Iris pigment epithelial cell (primary cell): ENCODE data around the gene NUB1.

Source experiments
- DNase-seq: peaks from one replicate; pipeline ENCODE4 v3.0.0-alpha.2; 2011; ENCODE audit warnings: low read depth

The NUB1 gene

DNA sequence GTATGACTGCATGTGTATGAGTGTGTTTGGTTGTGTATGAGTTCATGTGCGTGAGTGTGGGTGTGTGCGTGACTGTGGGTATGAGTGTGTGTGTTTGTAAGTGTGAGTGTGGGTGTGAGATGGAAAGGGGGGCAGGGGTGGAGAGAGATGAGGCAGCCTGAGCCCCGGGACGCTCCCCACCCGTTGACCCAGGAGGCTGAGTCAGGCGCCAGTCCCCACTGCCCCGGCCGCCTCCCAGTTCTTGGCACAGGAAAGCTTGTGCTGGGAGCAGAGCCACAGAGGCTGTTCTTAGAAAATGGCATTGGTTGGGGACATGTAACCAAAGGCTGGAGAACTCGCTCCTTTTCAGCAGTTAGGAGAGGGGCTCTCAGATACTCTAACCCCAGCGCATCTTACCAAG, 27.8 kb upstream of the NUB1 start:
- DNase-seq: peak; percentile 15

DNA sequence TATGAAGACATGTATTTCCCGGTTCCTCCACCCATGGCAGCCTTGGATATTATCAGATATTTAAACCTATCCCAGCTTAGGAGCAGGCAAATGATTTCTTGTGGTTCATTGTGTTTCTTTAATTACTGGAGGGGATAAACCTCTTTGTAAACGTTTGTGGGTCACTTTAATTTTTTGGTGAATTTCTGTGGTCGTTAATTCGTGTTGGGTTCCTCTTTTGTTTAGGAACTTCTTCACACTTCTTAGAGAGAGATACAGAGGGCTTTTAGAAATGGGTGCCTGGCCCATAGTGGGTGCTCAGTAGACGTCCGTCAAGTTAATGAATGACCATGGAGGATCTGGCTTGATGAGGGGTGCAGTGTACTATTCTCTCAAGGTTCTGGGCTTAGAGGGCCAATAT, 27.2 kb upstream of the NUB1 start:
- DNase-seq: no peak

DNA sequence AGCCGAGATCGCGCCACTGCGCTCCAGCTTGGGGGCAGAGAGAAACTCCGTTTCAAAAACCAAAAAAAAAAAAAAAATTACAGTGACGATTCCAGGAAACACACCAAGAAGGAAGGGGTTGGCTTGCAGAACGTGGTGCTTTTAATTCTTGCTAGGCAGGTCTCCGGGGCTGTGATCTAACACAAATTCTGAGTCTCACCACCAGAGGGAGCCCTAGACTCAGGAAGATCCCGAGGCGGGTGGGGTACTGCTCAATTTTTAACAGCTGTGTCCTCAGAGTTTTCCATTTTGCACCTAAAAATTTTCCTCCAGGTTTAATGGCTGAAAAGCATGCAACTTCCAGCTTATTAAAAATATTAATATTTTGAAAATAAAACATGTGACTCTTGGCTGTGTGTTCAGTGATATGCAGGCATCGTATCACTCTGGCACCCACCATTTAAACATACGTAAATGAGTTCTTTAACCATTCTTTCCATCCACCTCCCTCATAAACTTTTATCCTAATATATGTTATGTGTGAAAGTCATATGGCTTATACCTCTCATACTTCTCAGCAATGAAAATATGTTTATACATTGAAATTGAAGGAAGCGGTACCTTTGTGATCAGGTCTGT, 26.5 kb upstream of the NUB1 start:
- DNase-seq: peak; percentile 53

DNA sequence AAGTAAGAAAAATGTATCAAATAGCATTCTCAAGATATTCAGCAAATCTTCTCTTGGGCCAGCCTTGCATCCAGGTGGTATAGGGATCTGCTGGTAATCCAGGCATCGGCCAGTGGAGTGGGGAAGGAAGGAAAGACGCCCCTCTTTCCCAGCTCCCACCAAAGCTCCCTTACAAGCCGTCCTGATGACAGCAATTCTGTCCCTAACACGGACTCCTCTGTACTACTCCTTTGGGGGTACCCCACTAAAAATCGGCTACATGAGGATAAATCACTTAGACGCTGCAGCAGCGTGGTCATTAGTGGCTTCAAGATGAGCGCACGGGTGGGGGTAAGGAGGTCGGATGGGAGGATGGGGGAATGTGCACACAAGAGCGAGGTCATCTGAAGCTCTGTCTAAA, 24.7 kb upstream of the NUB1 start:
- no peak for DNase-seq

DNA sequence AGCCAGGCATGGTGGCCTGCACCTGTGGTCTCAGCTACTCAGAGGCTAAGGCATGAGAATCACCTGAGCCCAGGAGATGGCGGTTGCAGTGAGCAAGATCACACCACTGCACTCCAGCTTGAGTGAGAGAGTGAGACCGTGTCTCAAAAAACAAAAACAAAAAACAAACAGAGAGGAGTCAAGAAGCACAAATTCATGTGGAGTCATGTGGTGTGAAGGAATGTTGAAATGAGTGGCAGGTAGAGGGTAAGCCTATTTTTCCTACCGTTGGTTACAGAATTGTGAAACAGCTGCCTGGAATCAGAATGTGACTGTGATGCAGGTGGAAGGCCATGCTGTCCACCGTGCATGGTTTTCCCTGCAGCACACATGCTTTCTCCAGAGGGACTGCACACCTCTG, 23.7 kb upstream of the NUB1 start:
- no peak for DNase-seq

DNA sequence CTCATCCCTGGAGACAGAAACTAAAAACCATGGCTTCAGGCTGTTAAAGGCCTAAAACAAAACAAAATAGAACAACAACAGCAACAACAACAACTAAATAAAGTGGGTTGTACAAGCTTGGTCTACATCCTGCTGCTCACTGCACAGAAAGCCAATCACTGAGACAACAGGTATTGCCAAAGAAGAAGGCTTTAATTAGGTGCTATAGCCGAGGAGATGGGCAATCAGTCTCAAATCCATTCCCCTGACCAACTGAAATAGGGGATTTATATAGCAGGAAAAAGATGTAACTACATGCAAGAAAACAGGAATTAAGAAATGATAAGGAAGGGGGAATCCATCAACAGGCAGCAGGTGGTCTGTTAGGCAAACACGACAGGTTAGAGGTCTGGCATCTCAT, 22.4 kb upstream of the NUB1 start:
- DNase-seq: no peak

DNA sequence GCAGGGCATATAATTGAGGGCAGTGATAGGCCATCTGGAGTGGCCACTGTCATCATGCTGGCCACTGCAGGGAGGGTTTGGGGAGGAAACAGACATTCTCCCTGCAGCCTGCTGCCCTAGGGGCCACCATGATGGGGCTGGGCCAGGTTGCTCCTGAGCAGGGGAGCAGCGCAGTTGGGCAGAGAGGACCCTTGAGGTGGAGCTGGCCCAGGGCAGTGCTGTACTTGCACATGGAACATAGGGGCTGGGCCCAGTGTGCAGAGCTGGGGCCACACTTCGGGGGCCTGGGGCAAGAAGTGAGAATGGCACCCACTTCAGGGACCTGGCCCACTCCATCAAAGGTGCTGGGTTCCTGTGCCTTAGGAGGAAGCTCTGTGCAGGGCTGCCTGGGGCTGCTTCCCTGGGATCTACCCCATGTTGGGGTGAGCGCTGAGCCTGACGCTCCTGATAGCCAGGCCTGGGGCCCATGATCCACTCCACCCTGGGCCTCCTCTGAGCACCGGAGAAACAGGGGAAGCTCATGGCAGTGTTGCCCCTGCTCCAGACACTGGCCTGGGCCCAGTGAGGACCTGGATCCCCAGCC, 21.3 kb upstream of the NUB1 start:
- DNase-seq: no peak

DNA sequence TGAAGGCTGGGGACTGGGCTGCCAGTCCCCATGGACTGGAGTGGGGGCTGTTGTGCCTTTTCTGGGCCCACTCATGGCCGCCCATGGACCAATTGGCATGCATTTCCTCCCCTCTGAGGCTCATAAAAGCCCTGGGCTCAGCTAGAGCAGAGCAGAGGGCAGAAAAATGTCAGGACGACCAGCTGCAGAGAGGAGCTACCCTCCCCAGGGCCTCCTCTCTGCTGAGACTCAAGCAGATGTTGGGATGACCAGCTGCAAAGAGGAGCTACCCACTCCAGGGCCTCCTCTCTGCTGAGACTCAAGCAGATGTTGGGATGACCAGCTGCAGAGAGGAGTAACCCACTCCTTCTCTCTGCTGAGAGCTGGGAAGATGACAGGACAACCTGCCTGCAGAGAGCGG, 20.3 kb upstream of the NUB1 start:
- no peak for DNase-seq

DNA sequence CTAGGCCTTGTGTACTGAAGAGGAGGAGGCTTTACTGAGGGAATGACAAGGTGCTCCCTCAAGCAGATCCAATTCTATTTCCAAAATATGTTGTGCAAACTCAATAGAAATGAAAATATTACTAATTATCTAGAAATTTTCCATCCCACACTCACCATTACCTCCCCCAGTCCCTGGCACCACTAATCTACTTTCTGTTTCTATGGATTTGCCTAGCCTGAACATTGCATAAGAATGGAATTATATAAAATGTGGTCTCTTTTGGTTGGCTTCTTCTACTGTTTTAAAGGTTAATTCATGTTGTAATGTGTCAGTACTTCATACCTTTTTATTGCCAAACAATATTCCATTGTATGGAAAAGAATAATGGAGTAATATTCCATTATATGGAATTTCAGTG, 18.7 kb upstream of the NUB1 start:
- DNase-seq: peak; percentile 39

DNA sequence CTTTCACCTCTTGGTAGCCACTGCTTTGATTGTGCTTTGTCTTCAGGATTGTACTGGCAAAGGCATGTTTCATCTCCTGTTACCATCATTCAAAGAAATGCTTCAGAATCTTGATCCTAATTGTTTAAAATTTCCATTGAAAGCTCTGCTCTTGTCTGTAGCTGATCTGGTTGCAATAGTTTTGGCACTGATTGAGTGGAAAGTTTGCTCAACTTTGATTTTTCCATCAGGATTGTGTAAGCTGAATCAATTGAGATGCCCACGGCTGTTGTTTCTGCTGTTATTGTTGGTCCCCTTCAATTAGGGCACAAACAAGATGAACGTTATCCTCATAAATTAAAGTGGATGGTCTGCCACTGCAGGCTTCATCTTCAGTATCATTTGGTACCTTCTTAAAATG, 14.6 kb upstream of the NUB1 start:
- DNase-seq: no peak

DNA sequence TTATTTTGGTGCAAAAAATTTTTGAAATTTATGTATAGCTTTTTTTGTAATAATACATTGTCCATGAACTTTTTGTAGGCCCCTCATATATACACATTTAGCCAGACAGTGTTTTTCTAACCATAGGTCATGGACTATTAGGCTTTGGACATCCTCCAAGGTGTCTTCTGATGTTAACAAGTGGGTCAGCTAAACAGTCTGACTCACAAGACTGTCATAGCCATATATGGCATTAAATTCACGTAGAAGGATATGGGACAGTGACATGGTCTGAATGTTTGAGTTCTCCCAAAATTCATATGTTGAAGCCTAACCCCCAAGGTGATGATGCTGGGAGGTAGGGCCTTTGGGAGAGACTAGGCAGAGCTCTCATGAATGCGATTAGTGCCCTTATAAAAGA, 14.0 kb upstream of the NUB1 start:
- DNase-seq: peak; percentile 76

DNA sequence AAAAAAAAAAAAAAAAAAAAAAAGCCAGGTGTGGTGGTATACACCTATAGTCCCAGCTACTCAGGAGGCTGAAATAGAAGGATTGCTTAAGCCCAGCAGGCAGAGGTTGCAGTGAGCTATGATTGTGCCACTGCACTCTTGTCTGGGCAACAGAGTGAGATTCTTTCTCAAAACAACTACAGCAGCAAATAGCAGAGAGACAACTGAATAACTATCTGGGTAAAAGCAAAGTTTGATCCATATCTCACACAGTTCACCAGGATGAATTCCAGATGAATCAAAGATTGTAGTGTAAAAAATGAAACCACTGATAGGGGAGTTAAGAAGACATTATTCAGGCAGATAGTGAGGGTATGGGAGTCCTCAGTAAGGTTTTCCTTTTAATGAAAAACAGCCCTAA, 11.4 kb upstream of the NUB1 start:
- DNase-seq: no peak

DNA sequence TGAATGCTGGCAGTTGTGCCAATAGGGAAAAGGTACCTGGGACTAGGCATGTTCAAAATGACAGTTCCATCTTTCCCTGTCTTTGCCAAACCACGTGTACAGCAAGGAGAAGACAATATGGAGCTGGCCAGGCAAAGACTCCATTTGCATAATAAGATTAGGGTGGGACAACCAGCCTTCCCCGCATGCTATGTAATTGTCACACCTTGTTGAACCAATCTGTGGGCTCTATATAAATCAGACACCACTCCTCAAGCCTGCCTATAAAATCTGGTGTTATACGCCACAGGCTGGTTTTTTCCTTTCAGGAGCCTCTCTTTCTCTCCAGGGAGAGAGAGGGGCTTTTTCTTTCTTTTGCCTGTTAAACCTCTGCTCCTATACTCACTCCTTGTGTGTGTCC, 11.0 kb upstream of the NUB1 start:
- DNase-seq: no peak

DNA sequence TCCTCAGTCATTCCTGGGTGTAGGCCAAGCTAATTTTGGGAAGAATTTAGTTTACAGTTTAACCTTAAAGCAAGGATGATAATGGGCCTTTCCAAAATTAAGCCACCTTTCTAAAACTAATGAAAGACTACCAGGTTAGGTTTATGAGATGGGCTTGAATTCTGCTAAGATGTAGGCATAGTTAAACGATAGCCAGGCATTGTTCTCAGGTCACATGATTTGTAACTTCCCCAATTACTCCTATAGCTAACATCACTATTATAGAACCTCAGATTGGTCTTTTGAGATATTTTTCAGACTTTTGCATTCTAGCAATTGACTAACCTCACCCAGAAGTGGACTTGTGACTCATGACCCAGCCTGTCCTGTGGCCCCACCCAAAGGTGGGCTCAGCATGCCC, 7.0 kb upstream of the NUB1 start:
- DNase-seq: no peak

DNA sequence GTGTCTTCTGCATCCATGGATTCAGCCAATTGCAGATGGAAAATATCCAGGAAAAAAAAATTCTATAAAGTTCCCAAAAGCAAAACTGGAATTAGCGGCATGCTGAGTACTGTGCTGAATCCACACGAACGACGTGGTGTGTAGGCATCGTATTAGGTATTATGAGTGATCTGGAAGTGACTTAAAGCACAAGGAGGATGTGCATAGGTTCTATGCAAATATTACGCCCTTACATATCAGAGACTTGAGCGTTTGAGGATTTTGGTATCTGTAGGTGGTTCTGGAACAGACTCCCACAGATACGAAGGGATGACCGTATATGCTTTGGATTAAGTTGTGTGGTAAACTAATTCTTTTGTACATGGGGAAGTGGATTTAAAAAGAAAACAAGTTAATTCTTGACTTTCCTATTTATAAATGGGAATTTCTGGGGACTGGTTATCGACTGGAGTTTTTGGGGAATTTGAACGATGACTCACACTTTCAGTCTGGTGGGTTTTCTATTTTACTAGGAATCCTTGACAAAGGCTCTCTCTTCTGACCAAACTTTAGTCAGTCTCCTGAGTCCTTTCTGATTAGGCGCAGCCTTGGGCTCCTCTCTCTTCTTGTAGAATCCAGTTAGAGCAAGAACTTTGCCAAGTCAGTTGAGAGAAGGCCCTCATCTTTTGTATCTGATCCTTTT, 5.4 kb upstream of the NUB1 start:
- no peak for DNase-seq

DNA sequence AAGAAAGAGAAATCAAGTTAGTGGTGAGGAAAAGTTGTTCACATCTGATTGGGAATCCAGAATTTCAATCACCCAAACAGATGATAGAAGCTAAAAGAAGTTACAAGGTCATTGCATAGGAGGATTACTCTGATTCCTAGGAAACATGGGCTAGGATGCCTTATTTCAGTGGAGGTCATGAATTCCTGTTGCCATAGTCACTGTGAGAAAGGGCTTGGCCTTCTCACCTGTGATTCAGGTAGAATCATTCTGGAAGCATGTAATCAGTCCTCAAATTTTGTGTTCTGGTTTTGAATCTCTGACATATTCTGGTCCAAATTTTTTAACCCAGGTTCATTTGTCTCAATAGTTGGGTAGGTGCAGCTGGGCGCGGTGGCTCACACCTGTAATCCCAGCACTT, 4.3 kb upstream of the NUB1 start:
- no peak for DNase-seq

DNA sequence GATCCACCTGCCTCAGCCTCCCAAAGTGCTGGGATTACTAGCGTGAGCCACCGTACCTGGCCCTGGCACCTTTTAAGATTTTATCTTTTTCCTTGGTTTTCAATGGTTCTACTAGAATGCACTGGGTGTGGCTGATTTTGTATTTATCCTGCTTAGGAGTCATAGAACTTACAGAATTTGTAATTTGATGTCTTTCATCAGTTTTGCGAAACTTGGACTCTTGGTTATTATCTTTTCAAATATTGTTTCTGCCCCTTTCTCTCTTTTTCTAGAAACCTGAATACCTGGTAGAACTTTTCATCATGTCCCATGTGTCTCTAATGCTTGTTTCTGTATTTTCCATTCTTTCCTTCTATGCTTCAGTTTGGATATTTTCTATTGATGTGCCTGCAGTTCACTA, 2.8 kb upstream of the NUB1 start:
- no peak for DNase-seq

DNA sequence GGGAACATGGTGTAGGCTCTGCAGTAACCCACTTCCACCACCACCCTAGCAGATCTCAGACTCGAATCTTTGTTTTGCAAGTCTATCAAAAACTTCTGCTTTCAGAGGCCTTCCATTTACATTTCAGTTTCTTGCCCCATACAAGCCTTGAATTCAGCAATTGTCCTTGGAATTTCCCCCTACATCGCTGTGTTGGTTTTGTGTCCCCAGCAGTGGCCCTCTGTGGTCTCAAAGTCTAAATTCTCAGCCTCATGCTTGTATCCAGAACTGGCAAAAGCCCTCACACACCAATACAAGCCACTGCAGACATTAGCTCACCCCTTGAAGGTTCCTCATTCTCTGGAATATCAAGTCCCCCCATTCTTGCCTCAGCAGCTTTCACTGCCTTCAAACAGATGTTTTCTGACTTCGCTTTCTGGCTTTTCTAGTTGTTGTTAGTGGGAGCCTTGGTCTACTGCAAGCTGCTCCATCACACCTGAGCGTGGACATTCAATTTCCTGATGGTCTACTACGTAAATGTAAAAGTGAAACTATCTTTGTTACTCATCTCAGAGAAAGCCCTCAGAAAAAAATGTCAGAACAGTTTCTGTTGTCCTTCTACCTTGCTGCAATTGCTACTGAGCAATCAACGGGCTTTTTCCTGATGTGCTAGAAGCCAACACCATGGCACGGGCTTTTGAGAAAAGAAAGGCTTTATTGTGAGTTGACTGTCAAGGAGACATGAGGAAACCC, 1.8 kb upstream of the NUB1 start:
- no peak for DNase-seq

DNA sequence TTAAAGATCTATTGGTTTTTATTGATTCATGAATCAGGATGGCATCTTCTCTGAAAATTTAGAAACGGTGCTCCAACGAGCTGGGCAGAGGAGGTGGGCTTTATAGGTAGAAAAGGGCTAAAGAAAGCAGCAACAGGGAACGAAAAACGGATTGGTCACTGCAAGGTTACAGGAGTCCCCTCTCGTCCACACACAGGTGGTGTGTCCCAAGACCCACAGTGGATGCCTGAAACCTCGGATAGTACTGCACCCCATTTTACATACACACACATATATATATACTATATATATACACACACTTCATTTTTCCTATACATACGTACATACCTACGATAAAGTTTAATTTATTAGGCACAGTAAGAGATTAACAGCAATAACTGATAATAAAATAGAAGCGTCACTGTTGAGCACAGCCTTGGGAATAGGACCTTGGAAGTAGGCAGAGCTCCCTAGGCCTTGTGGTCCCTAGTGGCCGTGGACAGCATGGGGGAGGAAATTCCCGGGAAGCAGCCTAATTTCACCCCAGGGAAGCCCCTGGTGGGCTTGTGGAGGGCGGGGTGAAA, 737 bp upstream of the NUB1 start:
- DNase-seq: no peak

DNA sequence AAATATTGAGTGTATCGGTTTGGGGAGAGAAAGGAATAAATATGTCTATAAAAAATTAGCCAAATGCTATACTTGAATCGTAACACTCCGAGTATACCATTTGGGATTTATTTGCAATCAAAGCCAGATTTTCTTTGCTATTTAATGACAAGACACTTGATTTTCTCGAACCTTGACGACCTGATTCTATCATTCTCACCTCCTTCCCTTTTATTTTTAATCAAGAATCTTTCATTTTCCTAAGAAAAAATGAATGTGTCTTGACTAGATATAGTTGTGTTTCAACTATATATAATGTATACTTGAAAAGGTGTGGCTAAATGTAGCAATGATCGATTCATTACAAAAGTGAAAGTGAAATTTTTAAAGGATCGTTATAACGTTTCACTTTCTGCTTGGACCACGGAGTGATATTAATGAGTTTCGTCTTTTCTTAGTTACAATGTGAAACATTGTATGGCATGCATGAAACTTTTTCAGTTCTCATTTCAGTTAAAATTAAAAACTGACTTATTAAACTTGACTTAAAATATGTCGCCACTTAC, 562 bp downstream of the NUB1 start:
- DNase-seq: no peak

DNA sequence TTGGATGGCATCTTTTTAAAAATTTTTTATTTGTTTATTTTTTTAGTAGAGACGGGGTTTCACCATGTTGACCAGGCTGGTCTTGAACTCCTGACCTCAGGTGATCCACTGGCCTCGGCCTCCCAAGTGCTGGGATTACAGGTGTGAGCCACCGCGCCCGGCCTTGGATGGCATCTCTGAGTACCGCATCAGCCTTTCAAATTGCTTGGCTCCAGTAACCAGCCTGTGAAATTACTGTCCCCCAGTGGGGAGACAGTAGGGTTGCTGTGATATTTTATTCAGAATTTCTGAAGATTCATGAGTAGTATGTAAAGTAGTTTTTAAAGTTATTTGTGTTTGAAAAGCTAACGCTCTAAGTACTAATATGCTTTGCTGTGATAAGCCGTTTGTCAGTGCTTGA, 1.2 kb downstream of the NUB1 start:
- no peak for DNase-seq

DNA sequence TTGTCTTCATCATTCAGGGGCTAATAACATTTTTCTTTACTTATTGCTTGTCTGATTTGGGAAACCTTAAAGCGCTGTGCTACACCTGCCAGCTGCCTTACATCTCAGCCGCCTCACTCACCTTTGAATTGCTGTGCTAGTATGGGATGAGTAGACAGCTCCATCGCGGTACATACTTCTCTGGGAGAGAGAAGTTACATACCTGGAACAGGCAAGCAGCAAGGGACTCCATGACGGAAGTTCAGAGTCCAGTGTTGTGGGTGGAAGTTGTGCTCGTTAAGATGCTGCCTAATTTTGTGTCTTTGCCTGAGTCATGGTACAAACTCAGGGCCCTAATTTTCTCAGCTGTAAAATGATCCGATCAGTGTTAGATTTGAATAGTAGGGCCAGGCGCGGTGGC, 1.9 kb downstream of the NUB1 start:
- DNase-seq: no peak
